Activated effector memory CD4-positive, alpha-beta T cell treated with Interleukin-2 at 50 U/mL for 16 hours (primary cell): Measurements from ENCODE around the gene KCNJ9.

ENCODE experiments used
- DNase-seq: peaks from one replicate; pipeline ENCODE4 v3.0.0-alpha.2; 2020

Gene KCNJ9

GRCh38 chr1:160089883-160090282 lies 8.5 kb downstream of the KCNJ9 start:
- DNase-seq, result no peak

DNA sequence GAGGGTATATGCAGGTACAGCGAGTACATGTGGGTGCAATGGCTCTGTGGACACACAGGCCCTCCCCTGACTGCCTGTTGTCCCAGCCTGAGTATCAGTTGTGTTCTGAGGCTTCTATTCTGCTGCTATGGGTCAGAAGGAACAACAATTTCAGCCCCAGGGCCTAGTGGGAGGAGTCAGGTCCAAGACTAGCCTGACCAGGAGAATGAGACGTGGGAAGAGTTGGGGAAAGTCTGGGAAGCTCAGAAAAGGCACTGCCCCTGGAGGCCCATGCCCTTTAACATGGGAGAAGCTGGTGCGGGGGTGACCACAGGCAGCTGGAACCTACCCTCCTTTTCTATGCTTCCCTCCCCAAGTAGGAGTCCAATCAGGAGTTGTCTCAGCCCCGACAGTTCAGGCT lies 9.4 kb downstream of the KCNJ9 start:
- no peak for DNase-seq

DNA sequence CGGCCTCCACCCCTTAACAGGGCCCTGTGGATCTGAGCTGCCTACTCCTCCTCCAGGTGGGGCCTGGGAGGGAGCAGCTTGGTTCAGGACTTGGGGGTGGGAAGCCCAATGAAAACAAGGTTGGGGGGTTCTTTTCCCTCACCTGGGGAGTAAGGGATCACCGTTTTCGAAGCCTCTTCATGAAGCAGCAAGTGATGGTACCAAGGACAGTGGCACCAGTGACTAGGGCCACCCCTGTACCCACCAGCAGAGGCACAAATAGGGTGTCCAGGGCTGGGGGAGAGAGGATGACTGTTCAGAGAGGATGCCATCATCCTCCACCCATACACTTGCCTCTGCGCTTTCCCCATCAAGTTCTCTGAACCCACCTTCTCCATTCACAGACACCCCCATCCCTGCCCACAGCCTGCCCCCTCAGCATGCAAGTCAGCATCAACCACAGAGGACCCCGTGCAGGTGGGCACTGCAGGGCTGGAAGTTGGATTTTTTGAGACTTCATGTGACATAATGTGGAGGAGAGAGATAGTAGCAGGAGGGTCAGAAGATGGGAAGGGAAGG lies 10.4 kb downstream of the KCNJ9 start:
- no peak for DNase-seq

DNA sequence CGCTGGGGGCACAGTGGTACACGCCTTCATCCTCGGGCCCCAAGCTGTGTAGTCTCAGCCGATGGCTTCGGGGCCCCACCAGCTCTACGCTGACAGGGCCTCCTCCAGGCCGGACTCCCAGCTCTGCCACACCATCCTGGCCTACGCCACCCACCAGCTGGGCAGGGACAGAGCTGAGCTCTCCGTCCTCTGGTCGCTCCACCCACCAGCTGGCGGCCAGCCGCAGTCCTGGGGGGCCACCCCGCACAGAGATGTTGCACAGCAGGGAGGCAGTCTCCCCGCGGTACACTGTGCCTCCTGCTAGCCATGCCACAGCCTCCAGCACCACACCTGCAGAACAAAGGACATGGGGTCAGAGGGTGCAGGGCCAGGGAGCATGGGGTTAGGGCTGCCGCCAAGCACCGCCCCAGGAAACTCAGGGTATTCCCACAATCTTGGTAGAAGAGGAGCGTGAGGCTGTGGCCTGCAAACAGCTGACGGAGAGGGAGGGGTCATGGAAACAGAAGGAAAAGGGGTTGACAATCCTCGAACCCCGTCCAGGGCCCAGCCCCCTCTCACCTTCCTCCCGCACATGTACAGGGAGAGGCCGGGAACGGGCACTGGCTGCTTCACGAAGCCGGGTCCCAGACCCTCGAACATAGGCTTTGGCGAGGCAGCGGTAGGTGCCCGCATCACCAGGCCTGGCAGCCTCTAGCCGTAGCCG lies 11.2 kb downstream of the KCNJ9 start:
- no peak for DNase-seq

DNA sequence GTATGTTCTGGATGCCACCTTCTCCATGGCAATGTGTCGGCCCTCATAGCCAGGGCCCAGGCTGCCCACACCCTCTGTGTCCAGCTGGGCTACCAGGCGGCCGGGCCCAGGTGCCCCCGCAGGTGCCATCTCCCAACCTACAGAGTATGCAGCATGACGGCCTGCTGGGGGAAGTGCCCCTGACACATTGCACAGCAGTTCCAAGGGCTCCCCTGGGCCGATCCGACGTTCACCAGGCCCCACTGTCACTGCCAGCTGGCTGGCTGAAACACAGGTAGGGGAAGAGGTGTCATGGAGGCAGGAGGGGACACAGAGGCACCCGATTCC lies 11.7 kb downstream of the KCNJ9 start:
- DNase-seq, result no peak

- DNase-seq, result no peak
These were observed 12.4 kb downstream of the KCNJ9 start for GRCh38 chr1:160093624-160094290.

DNA sequence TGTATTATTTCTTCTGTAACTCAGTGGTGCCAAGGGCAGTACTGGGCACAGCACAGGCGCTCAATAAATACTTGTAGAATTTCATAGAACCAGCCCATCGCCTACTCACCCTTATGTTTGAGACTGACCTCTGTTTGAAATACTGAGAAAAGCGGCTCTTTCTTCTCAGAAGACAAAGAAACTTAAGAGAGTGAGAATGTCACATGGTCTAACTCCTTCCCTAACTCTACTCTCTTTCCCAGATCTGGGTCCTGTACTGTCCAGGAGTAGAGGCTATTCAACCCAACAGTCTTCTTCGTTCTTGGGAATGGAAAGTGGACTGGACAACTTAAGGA lies 12.9 kb downstream of the KCNJ9 start:
- DNase-seq, result no peak

GRCh38 chr1:160094806-160095205 lies 13.5 kb downstream of the KCNJ9 start:
- no peak for DNase-seq

- no peak for DNase-seq
These were observed 14.2 kb downstream of the KCNJ9 start for GRCh38 chr1:160095382-160096105.

DNA sequence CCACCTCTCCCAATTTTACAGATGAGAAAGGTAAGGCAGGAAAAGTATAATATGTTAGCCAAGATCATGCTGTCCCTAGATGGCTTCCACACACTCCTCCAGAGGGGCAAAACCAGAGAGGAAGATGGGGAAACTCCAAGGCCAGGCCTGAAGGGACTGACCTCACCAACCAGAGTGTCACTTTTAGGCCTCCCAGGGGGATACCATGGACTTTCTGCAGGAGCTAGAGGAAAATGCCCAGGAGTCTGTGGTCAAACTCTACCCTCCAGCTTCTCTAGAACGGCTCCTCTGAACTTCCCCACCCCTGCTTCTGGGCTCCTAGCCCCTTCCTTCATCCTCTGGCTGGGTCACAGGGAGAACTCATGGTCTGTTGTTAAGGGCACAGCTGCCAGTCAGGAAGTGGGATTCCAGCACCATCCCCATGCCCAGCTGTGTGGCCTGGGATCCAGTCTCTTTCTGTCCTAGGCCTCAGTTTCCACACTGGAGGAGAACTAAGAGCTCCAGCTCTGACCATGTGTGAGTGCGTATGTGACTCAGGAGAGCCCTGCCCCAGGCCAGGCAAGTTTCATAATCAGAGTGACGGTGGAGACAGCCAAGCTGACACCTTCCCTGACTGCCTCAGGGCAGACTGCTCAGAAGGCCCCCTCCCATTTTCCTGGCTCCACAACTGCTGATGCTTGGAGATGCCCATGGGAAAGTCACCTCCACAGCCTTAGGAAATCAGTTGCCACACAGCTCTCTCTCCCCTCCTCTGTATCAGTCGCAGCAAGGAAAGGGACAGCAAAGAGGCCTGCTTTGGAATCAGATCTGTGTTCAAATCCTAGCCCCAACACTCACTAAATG lies 15.2 kb downstream of the KCNJ9 start:
- no peak for DNase-seq

DNA sequence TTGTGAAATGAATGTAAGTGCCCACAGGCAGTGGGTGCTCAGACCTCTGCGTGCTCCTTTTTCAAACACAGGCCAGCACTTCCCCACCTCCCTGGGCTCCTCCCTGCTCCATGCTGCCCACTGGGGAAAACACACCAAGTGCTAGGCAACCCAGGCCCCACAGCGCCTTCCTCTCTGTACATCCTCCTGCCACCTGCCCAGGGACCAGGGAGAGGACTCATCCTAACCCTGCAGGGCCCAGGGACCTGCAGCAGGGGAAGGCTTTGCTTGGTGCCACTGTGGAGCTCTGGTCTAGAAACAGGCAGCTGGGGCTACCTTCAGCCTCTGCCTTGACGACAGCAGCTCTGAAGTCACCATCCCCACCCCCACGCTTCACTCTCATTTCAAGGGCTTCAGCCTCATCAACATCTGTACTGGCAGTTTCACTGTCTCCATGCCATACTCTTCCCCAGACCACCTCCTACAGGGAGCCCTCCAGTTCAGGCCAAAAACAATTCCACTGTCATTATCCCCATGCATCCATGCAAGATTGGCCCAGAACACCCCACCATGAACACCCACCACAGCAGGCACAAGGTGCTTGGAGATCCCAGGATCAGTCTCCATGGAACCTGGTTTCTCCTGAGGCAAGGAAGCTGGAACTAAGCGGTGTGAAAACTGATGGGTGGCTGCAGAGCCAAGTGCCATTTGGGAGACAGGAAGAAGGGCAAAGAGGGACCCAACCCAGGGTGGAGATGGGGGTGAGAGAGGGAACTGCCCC lies 16.0 kb downstream of the KCNJ9 start:
- DNase-seq, result no peak

GRCh38 chr1:160097911-160098851 lies 16.8 kb downstream of the KCNJ9 start, which contains the start of gene IGSF8:
IGSF8 (minus strand) TSS chr1:160098619; CDS start chr1:160098472, 147 bp downstream.
- DNase-seq, result peak; percentile 91

- peak; percentile 97 for DNase-seq
These were observed 17.7 kb downstream of the KCNJ9 start for GRCh38 chr1:160098852-160099561.

DNA sequence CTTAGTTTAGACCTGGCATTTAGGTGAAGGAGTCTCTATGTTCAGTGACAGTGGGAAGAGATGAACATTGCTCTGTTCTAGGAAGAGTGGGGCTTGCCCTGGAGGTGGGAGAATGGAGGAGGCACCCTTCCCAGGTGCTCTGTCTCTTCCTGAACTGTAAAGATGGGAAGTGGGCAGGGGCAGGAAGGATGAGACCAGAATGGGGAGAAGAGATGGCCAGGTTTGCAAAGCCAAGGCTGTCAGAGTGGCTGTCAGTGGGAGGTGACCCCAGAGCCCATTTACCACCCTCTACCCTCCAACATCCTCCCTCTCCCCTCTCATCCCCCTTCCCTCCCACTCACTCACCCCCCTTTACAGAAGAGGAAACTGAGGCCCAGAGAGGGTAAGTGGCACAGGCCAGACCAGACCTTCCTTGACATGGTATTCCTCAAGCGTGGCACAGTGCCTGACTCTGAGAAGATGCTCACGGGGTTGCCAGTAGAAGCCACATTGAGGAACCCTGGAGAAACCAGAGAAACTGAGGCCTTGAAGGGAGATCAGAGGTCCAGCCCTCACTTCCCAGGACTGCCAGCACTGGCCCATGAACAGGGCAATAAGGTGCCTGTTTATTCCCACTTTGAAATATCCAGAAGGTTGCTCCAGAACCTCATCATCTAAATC lies 18.5 kb downstream of the KCNJ9 start:
- no peak for DNase-seq

DNA sequence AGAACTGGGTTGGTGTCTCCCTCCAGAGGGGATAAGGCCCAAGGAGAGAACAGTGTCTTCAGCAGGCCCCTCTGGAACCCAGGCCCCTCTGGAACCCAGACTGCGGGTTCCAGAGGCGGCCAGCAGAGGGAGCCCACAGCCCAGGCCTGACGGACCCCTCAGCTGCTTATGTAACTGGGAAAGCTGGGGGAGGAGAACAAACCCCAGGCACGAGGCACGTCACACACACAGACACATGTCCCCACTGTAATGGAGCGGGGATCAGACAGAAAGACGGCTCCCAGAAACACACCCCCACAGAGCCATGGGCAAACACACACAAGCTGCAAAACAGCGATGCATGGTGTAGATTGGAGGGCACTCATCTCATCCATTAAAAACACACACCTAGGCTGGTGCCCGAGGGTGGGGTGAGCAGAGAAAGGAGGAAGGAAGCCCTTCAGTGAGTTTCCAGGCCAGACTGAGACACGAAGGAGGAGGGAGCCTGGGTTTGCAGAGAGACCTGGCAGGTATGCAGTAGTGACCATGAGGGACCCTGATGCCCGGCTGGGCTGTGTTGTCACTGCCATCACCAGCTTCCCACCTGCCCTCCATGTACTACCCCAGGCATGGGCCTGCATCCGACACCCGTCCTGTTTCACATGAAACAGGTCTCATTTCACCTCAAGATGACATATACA lies 19.8 kb downstream of the KCNJ9 start:
- peak; percentile 46 for DNase-seq

DNA sequence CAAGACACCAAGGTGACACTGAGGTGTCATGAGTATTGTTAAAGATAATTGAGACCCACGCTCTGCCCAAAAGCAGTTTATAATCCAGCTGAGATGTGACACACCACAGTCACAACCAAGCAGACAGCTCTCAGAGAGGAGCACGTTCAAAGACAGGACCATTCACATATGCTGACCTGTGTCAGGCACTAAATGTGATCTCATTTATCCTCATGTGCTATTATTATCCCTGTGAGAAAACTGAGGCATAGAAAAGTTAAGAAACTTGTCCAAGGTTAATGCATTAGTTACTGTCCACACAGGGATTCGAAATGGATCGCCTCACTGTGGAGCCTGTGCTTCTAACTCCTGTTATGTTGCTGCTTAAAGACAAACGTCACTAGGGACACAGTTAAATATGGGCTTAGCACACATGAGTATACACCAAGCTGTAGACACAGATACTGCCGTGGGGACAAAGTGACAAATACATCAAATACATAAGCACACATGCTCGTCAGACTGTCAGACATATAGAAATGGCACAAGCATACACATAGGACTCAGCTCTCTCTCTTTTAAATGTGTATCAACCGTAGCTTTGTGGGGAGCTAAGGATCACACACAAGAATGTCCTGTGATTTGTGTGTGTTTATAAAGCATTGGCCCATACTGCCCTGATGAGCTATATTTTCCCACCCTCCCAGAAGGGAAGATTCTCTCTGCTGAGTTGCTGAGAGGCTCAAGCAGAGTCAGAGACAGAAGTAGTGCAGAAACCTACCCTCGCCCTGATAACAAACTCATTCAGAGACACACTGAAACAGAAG lies 20.6 kb downstream of the KCNJ9 start:
- DNase-seq, result no peak

- no peak for DNase-seq
These were observed 22.5 kb downstream of the KCNJ9 start for GRCh38 chr1:160103658-160104408.

- no peak for DNase-seq
These were observed 23.1 kb downstream of the KCNJ9 start for GRCh38 chr1:160104486-160104885.
